HL-60/S4 treated with phorbol 12-myristate 13-acetate at 8.2 ng/mL for 4 days and 3 days (cell line): ENCODE results near the gene PTGER2.

Source experiments
- in situ Hi-C: fragments of 300-500 bp; cut with MboI; formaldehyde crosslinking; loops from 2 replicates; pipeline ENCODE4 v1.15.0; 2022; ENCODE audit warnings: low sequenced_read_pairs

The PTGER2 gene, protein sequence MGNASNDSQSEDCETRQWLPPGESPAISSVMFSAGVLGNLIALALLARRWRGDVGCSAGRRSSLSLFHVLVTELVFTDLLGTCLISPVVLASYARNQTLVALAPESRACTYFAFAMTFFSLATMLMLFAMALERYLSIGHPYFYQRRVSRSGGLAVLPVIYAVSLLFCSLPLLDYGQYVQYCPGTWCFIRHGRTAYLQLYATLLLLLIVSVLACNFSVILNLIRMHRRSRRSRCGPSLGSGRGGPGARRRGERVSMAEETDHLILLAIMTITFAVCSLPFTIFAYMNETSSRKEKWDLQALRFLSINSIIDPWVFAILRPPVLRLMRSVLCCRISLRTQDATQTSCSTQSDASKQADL

DNA sequence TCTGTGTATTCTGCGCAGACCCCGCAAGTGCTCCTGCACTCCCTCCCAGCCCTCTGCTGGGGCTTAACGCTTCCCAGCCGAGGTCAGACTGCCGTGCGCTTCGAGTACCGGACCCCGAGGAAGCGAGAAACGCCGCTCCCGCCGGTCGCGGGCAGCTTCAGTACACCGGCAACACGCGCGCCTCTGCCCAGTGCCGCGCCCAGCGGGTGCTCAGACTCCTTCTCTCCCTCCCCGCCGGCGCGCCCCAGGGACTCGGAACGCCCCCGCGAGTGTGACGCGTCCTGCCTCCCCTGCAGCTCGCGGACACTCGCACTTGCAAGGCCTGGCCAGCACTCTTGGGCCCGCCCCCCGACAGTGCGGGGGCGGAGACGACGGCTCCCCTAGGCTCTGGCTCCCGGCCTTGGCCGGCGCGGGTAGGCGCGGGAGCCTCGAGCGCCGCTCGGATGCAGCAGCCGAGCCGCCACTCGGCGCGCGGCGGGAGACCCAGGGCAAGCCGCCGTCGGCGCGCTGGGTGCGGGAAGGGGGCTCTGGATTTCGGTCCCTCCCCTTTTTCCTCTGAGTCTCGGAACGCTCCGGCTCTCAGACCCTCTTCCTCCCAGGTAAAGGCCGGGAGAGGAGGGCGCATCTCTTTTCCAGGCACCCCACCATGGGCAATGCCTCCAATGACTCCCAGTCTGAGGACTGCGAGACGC, at the start of gene PTGER2:
Gene PTGER2 (plus strand): TSS at position 410 of the 692 bp plus-strand sequence. CDS start 237 bp downstream, at position 647.
- in situ Hi-C loops = no loop called here

DNA sequence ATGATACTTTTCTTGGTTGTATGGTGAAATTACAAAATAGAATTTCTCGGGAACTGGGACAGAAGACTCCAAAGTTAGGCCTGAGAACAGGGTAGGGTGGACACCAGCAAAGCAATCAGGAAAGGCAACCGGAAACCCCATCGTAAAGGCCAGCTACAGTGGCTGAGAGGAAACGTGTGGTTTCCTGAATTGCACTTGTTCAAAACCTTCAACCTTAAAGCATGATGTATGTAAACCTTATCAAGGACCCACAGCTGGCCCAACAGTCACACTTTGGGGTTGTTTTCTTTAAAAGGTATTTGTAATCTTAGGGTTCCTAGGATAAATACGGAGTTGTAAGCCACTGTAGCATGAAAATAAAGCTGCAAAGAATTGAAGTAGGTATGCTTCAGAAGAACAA, 48.9 kb upstream of the PTGER2 start:
- in situ Hi-C loops = no loop called here

DNA sequence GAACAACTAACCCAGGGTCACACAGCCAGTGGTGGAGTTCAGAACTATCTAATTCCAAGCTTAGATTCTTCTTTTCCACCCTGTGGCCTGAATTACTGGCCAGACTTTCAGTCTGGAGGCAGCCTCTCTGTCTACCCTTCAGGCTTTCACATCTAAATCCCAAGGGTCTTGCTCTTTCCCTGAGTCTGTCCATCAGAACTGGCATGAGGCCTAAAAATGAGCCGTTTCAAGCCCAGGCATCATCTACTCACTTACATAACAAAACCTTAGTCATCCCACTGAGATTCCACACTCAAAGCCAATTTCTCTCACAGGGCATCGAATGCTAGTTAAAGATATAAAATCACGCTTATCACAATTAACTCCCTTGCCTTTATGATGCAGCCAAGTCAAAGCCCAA, 47.9 kb upstream of the PTGER2 start:
- in situ Hi-C loops = no loop called here

DNA sequence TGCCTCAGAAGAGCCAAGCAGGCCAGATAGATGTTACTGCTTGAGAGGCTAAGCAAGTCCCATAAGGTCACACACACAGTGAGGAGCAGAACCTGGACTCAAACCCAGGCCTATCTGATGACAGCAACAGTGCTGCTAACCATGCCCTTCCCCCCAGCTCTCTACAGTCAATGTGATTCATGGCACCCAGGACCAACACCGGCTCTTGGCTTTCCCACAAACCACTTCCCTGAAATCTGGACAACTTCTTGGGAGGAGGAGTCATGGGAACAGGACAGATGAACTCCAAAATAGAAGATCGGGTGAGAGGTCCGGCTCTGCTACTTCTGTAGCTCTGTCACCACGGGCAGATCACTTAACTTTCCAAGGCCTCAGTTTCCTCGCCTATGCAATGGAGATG, 47.3 kb upstream of the PTGER2 start:
- in situ Hi-C loops = no loop called here

DNA sequence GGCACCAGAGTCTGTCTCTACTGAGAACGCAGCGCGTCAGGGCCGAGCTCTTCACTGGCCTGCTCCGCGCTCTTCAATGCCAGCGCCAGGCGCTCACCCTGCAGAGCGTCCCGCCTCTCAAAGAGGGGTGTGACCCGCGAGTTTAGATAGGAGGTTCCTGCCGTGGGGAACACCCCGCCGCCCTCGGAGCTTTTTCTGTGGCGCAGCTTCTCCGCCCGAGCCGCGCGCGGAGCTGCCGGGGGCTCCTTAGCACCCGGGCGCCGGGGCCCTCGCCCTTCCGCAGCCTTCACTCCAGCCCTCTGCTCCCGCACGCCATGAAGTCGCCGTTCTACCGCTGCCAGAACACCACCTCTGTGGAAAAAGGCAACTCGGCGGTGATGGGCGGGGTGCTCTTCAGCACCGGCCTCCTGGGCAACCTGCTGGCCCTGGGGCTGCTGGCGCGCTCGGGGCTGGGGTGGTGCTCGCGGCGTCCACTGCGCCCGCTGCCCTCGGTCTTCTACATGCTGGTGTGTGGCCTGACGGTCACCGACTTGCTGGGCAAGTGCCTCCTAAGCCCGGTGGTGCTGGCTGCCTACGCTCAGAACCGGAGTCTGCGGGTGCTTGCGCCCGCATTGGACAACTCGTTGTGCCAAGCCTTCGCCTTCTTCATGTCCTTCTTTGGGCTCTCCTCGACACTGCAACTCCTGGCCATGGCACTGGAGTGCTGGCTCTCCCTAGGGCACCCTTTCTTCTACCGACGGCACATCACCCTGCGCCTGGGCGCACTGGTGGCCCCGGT, 46.4 kb upstream of the PTGER2 start, which contains the start of gene PTGDR:
Gene PTGDR (plus strand): TSS at position 198 of the 778 bp plus-strand sequence. CDS start 117 bp downstream, at position 315.
- in situ Hi-C loops = no loop called here

DNA sequence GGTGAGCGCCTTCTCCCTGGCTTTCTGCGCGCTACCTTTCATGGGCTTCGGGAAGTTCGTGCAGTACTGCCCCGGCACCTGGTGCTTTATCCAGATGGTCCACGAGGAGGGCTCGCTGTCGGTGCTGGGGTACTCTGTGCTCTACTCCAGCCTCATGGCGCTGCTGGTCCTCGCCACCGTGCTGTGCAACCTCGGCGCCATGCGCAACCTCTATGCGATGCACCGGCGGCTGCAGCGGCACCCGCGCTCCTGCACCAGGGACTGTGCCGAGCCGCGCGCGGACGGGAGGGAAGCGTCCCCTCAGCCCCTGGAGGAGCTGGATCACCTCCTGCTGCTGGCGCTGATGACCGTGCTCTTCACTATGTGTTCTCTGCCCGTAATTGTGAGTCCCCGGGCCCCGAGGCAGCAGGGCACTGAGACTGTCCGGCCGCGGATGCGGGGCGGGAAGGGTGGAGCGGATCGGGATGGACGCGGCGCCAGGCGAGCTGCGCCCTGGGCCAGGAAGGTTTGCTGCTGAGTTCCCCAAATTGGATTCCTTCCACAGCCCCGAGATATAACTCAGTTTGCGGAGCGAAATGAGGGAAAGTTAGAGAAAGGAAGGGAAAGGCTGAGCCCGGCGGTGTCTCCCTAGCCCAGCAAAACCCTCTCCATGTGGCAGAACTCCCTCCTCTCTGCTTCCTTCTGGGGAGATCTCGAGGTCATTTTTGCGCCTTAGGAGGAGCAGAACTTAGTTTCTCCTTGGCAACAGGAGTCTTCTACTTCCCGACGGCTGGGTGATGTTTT, 45.6 kb upstream of the PTGER2 start:
- in situ Hi-C loops = no loop called here

DNA sequence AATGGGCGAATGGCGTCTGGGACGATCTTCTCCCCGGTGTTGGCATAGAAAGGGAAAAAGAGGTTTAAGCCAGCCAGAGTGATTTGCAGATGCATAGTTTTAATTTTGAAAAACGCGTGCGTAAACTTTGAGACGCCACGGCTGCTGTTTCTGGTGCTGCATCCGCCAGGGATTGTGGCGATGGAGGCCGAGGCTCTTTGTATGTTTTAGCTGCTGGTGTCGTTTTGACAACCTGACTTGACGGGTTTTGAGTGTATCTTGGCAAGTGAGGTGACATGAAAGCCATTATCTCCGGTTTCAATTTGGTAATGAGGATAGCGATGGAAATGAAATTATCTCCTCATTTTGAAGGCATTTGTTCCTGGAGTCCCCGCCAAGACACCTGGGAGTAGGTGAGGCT, 45.0 kb upstream of the PTGER2 start:
- in situ Hi-C loops = no loop called here

DNA sequence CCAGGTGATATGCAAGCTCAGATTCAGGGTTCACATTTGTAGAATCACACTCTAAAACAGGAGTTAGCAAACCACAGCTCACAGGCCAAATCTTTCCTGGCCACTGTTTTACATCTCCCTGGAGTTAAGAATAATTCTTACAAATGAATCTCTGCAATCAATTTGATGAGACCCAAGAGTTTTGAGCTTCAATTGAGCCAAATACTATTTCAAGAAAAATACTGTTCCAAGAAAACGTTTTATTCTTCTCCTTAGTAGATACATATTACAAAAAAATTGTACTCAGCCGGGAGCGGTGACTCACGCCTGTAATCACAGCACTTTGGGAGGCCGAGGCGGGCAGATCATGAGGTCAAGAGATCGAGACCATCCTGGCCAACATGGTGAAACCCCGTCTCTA, 44.1 kb upstream of the PTGER2 start:
- in situ Hi-C loops = no loop called here

DNA sequence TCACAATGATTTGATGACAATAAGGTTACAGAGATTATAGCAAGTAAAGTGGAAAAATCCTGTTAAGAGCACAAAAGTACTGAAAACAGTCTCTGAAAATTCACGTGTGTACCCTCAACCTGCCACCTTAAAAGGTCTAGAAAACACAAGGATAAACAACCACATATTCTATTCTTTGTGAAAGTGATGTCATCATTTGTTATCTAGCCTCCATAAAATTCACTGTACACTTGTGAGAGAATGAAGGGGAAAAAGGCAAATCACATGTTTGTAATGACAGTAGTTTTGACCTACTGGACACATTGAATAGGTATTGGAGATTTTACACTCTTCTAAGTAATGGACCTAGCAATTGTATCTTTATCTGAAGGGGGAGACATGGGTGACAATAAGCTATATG, 42.6 kb upstream of the PTGER2 start:
- in situ Hi-C loops = no loop called here

DNA sequence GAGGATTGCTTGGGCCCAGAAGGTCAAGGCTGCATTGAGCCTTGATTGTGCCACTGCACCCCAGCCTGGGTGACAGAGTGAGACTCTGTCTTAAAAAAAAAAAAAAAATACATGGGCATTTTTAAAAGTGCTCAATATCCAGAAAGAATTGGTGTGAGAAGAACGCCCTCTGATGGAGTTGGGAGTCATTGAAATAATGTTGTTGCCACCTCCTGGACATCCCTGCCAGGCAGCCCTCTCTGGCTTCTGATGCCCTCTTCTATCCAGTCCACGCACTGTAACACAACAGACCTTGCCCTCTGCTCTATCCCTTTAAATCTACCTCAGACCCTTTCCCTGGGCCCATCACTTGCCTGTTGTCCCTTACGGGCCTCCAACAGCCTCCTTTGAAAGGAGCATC, 41.7 kb upstream of the PTGER2 start:
- in situ Hi-C loops = no loop called here

DNA sequence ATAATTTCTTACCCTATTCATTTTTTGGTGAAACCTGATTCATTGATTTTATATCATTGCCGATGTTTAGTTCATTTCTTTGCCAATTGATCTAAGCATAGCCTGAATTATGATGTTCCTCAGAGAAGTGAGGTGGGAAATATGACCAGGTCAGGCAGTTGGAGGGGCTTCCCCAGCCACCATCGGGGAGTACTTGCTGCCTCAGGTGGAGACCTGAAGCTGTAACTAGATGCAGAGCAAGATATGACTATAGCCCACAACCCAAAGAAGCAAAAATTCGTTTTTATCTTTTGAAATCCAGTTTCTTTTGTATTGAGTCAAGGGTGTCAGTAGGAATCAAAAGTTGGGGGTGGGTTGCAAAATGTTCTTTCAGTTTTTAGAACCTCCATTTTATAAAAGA, 38.7 kb upstream of the PTGER2 start:
- in situ Hi-C loops = no loop called here

DNA sequence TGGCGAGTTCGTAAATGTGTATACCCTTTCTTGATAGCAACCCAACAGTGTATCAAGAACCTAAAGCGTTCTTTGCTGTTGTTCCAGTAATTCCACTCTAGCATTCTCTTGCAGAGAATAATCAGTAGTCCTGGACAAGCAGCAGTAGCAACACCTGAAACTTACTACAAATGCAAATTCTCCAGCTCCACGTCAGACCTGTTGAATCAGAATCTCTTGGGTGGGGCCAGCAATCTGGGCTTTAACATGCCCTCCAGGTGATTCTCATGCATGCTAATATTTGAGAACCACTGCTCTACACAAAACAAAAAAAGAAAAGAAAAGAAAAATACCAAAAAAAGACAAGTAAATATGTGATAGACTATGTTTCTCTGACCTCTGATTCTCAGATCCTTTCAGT, 36.6 kb upstream of the PTGER2 start:
- in situ Hi-C loops = no loop called here

DNA sequence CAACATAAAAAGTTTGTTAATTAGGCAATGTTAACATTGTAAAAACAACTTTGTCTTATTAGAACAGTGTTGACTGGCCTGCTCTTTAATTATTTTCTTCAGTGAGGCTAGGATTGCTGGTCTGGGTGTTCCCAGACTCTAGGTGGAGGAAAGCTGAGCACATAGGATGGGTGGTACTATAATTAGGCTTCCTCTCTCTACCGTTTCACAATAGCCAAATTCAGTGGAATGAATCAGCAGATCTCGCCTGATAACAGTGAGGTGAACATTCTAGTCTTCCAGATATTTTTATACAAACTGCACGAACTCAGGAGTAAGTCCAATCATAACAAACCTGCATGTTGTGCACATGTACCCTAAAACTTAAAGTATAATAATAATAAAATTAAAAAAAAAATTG, 34.7 kb upstream of the PTGER2 start:
- in situ Hi-C loops = no loop called here

DNA sequence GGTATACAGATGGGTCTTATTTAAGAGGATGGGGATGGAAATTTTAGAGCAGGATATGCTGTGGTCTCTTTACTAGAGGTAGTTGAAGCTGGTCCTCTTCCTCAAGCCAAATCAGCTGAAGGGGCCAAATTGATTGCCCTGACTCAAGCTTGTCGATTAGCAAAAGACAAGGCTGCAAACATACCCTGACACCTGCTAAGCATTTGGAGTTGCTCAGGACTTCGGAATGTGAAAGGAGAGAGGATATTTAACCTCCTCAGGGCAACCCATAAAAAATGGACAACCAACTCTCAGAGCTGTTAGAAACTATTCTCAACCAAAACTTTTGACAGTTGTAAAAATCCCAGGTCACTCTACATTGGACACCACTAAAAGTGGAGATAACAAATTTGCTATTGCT, 31.0 kb upstream of the PTGER2 start:
- in situ Hi-C loops = no loop called here

DNA sequence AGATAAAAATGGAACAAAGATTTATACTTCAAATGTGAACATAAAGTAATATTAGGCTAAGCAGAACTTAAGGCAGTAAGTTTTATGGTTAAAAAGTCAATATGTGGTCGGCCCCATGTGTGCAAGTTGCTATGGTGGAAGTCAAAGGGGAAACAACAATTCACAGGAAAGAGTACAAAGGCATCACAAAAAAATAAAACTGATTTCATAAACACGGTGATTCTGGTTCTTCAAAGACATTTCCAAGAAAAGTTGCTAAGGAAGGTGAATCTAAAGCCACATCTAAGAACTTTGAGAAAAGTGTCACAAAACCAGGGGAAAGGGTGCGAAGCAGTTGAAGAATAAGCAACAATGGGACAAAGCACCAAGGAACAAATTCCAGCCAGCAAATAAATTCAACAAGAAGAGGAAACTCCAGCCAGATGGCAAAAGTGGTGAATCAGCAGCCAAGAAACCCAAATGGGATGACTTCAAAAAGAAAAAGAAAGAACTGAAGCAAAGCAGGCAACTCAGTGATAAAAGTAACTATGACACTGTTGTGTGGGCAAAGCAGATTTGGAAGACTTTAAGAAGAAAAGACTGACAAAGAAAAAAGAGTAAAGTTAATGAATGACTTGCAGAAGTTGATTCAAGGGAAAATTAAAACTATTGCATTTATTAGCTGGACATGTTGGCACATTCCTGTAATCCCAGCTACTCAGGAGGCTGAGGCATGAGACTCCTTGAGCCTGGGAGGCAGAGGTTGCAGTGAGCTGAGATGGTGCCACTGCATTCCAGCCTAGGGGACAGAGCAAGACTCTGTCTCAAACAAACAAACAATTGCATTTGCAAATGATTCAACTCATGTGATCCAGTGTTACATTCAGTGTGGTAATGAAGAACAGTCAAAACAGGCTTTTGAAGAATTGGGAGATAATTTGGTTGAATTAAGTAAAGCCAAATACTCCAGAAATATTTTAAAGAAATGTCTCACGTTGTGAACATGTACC, 27.2 kb upstream of the PTGER2 start:
- in situ Hi-C loops = no loop called here

DNA sequence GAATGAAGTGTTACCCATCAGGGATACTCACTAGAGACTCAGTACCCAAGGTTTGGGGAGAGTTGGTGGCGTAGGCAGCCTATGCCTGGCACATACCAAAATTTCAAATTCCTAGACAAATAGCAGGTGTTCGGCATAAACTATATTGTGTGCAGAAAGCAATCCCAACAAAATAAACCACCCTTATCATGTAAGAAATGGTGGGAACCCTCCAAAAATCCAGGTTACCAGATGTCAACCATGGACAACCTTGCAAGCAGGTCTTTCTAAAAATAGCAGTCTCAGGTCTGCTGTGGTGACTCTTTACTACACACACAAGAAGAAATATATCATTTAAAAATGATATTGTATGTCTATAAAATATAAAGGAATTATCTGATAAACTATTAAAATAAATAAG, 17.7 kb upstream of the PTGER2 start:
- in situ Hi-C loops = no loop called here

DNA sequence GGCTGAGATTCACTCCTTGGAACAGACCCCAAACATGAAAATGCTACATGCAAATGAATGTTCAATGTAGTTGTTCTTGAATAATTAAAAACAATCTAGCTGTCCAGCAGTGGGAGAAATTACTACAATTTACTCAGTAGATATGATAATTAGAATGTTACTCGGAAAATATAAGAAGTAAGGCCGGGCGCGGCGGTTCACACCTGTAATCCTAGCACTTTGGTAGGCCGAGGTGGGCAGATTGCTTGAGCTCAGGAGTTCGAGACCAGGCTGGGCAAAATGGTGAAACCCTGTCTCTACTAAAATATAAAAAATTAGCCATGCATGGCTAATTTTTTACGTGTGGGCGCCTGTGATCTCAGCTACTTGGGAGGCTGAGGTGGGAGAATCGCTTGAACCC, 15.3 kb upstream of the PTGER2 start:
- in situ Hi-C loops = no loop called here

DNA sequence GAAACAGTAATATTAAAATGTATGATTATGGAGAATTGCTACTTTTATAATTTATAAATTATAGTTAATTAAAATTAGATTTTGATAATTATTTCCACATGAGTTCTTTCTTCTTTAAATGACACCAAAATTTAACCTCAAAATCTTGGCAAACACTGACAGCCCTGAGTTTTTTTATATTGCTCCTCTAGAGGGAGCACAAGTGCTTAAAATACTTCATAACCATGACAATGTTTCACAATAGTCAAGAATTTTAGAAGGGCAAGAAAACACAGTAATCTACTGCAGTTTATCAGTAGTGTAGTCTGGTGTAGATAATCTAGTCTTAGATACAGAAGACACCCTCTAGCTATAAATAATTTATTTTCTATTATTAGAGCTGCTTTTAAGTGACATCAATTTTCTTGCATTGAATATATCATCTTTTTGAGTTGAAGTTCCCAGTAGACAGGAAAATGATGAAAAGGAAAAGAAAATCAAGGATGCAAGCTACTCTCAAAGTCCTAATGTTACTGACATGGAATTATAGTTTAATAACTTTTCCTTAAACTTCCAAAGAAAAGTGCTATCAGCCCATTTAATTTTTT, 14.3 kb upstream of the PTGER2 start:
- in situ Hi-C loops = loop anchor here (10.0 kb wide), 1 partner anchor 175 kb away; no protein-coding TSS in a partner anchor

DNA sequence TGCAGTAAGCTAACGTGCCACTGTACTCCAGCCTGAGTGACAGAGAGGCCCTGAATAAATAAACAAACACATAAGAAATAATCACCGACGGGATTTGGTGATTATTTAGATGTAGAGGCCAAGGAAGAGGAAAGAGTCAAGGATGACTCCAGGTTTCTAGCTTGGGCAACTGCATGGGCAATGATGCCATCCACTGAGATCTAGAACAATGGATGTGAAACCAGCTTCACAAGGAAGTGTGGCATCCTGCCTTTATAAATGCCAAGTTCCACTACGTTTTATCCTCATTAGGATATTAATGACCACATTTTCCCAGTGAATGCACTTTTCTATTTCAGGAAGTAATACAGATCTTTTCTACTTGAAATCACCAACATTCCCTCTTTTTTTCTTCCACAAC, 10.9 kb upstream of the PTGER2 start:
- in situ Hi-C loops = loop anchor here (10.0 kb wide), 1 partner anchor 172 kb away; no protein-coding TSS in a partner anchor
